ENCODE measurements around the gene IL19.

- TF ChIP-seq, protein P1, sequence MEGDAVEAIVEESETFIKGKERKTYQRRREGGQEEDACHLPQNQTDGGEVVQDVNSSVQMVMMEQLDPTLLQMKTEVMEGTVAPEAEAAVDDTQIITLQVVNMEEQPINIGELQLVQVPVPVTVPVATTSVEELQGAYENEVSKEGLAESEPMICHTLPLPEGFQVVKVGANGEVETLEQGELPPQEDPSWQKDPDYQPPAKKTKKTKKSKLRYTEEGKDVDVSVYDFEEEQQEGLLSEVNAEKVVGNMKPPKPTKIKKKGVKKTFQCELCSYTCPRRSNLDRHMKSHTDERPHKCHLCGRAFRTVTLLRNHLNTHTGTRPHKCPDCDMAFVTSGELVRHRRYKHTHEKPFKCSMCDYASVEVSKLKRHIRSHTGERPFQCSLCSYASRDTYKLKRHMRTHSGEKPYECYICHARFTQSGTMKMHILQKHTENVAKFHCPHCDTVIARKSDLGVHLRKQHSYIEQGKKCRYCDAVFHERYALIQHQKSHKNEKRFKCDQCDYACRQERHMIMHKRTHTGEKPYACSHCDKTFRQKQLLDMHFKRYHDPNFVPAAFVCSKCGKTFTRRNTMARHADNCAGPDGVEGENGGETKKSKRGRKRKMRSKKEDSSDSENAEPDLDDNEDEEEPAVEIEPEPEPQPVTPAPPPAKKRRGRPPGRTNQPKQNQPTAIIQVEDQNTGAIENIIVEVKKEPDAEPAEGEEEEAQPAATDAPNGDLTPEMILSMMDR (IDR thresholded peaks at IDR 0.05; ENCODE audit: poor library complexity): no peak
- no peak for TF ChIP-seq EZH2 (IDR thresholded peaks at IDR 0.05; ENCODE audit: borderline replicate concordance)
Measured at GRCh38 chr1:206831650-206832049, 61.1 kb downstream of the IL19 start.

Data from hepatocyte (in vitro differentiated cells).